NT2/D1 (cell line): Measurements from ENCODE around the gene ST8SIA6.

Experiments
- SUZ12 ChIP-seq: IDR thresholded peaks from 2 replicates; pipeline ENCODE4 v1.6.1; 2011; ENCODE audit not compliant: insufficient read length, insufficient read depth; ENCODE audit errors: extremely low read depth
- YY1 ChIP-seq: IDR thresholded peaks from 2 replicates; pipeline ENCODE4 v1.6.1; 2011; ENCODE audit not compliant: insufficient read length, insufficient read depth
- ZNF274 ChIP-seq: IDR thresholded peaks from 2 replicates; pipeline ENCODE4 v1.6.1; 2011; ENCODE audit warnings: mild to moderate bottlenecking, low read depth, low read length

DNA sequence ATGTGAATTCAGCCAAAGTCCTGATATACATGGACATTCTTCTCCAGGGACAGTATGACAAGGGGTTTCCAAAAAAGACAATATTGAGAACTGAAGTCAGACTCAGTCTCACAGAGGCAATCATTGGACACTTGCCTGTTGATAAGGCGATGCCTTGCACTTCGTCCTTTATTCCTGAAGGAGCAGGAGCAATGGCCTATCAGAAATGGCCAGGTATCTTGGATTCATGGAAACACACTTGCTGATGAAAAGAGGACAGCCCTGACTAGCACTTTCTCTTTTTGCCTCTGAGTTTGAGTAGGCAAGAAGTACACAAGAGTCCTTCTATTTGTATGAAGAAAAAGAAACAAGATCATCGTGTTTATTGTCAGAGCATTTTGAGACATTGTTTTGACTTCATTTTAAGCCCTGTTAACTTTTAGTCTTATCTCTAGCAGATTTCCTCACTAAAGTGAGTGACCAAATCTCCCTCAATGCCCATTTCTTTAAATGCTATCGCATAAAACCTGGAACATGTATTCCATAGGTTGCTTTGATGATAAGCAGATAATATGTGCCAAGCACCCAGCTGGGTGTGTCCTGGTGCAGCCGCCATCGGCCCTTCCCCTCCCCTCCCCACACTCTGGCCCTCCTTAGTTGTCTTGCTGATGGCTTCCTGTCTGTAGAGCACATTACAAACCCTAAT lies 26.6 kb downstream of the ST8SIA6 start:
- TF ChIP-seq ZNF274 (no peak), YY1 (no peak), SUZ12 (no peak)
